H1 (cell line): ENCODE results near the gene TMEM272. TPM values are rescaled to one million over a fixed set of nuclear protein-coding genes. Genes with fewer than 3 reads are reported as not detected.

Experiments
- BCL11A ChIP-seq, 2 experiments: IDR thresholded peaks; one replicate each; pipeline ENCODE4 v1.6.1; 2011; ENCODE audit warnings: low read depth in 2 of 2, low read length in 2 of 2, mild to moderate bottlenecking in 2 of 2
- CBX8 ChIP-seq: fragments of 300-800, 300-1000 bp; sonication (generic); IDR thresholded peaks from 2 replicates; pipeline ENCODE4 v1.7.1; 2016; ENCODE audit warnings: low read depth, low read length, borderline replicate concordance
- CHD7 ChIP-seq: fragments of 300-600 bp; sonication (generic); IDR thresholded peaks from 2 replicates; pipeline ENCODE4 v1.7.1; 2012; ENCODE audit warnings: low read length, moderate library complexity, mild to moderate bottlenecking, inconsistent platforms; ENCODE audit not compliant: insufficient replicate concordance
- EGR1 ChIP-seq: IDR thresholded peaks from 2 replicates; pipeline ENCODE4 v1.6.1; 2011; ENCODE audit warnings: low read depth, low read length, borderline replicate concordance
- RNF2 ChIP-seq: fragments of 200-900, 300-1000 bp; sonication (generic); IDR thresholded peaks from 2 replicates; pipeline ENCODE4 v1.7.1; 2016; ENCODE audit warnings: borderline replicate concordance, low read depth, mild to moderate bottlenecking, antibody characterized with exemption, low read length; ENCODE audit not compliant: poor library complexity, severe bottlenecking; ENCODE audit errors: missing control alignments
- polyA plus RNA-seq, 7 experiments: library from polyadenylated mRNA; depleted of rRNA in 3 of 7; stranded (reverse) in 5 of 7; unstranded in 2 of 7; fragments of >200 nt in 5 of 7; fragments of 200-250 nt in 2 of 7; gene quantifications; 1 replicate in 5 of 7; 2 replicates in 1 of 7; 4 replicates in 1 of 7; pipeline versions ENCODE4 v1.2.1 to v1.2.3, GENCODE V29; 2011 to 2013; ENCODE audit warnings: missing spikeins in 2 of 7, mixed read lengths in 2 of 7
- total RNA-seq: library from RNA; stranded (reverse); fragmentation: NEBNext Ultra II Directional; extraction: Animal tissue kit (Norgen Biotek cat#: 25700); gene quantifications from 2 replicates; pipeline ENCODE4 v1.2.1, GENCODE V29; 2021

Gene TMEM272
- total and polyA plus RNA-seq, 2 of the 8 experiments (the other 6 are each of a cell fraction or from before 2014, with no cell fraction given): 0.05 TPM; not detected in 1

- TF ChIP-seq RNF2 (no peak), EGR1 (no peak), CHD7 (no peak), BCL11A (IDR thresholded peaks at IDR 0.05; ENCODE audit: low read depth in 2 of 2, low read length in 2 of 2) (no peak), CBX8 (no peak)
Measured at GRCh38 chr13:51846756-51847155, 1.8 kb upstream of the TMEM272 start (continued).
